H1 (cell line): ENCODE measurements around the gene WFDC1. TPM values are rescaled to one million over a fixed set of nuclear protein-coding genes. Genes with fewer than 3 reads are reported as not detected.

Source experiments
- CTCF ChIA-PET: fragments of 300-600 bp; sonication (Branson Sonifier 250); formaldehyde crosslinking; loops from one replicate; lab custom pipeline; 2021; ENCODE audit not compliant: partially characterized antibody; lab: Charles Lee
- POLR2A ChIA-PET: fragments of 300-600 bp; sonication (Branson Sonifier 250); formaldehyde crosslinking; loops from one replicate; lab custom pipeline; 2021; ENCODE audit warnings: inconsistent platforms; ENCODE audit not compliant: partially characterized antibody; lab: Charles Lee
- DNase-seq, 2 experiments: peaks; one replicate each; pipeline versions ENCODE4 v3.0.0 to v3.0.0-alpha.2; 2010 to 2022; ENCODE audit warnings: low spot score in 2 of 2, low read depth in 1 of 2, mixed read lengths in 1 of 2
- FAIRE-seq: peaks from 2 replicates; lab custom pipeline; 2011; peaks lifted over from hg19 to GRCh38; lab: Jason Lieb, UNC
- H2AFZ ChIP-seq: 2 replicates; pipeline ENCODE4 v1.8.1; 2012; ENCODE audit warnings: low read length, inconsistent platforms
- H2AK5ac ChIP-seq: 2 replicates; pipeline ENCODE4 v1.6.1; 2013; ENCODE audit warnings: low read depth, low read length
- H2BK120ac ChIP-seq: replicated peaks from 2 replicates; pipeline ENCODE3; 2013; ENCODE audit warnings: low read depth, low read length, inconsistent platforms
- H2BK12ac ChIP-seq: 2 replicates; pipeline ENCODE4 v1.6.1; 2013; ENCODE audit warnings: low read depth, low read length
- H2BK15ac ChIP-seq: 2 replicates; pipeline ENCODE4 v1.6.1; 2013; ENCODE audit warnings: low read length
- H2BK20ac ChIP-seq: 2 replicates; pipeline ENCODE4 v1.6.1; 2013; ENCODE audit warnings: low read length
- H2BK5ac ChIP-seq: 2 replicates; pipeline ENCODE4 v1.6.1; 2013; ENCODE audit warnings: low read depth, low read length
- H3K14ac ChIP-seq: 2 replicates; pipeline ENCODE4 v1.6.1; 2013; ENCODE audit warnings: inconsistent platforms; ENCODE audit not compliant: insufficient read length
- H3K18ac ChIP-seq: 2 replicates; pipeline ENCODE4 v1.6.1; 2013; ENCODE audit warnings: low read length; ENCODE audit errors: extremely low read depth
- H3K23ac ChIP-seq: 2 replicates; pipeline ENCODE4 v1.6.1; 2013; ENCODE audit warnings: inconsistent platforms; ENCODE audit not compliant: insufficient read length
- H3K23me2 ChIP-seq: 2 replicates; pipeline ENCODE4 v1.6.1; 2013; ENCODE audit warnings: low read depth, low read length
- H3K27ac ChIP-seq: 2 replicates; pipeline ENCODE4 v1.6.1; 2011; ENCODE audit warnings: low read depth, low read length, inconsistent platforms
- H3K27me3 ChIP-seq, 4 experiments: replicated peaks in 1 of 4; 1 replicate in 1 of 4; 2 replicates in 3 of 4; pipeline versions ENCODE4 v1.6.1 to v1.8.1; 2011 to 2013; ENCODE audit warnings: low read length in 3 of 4, mild to moderate bottlenecking in 3 of 4, inconsistent platforms in 2 of 4, mixed read lengths in 2 of 4, moderate library complexity in 1 of 4; ENCODE audit not compliant: control insufficient read depth in 3 of 4, insufficient read depth in 3 of 4; ENCODE audit errors: extremely low read depth in 1 of 4
- H3K36me3 ChIP-seq, 4 experiments: 2 replicates each; pipeline versions ENCODE4 v1.6.1 to v1.8.1; 2011 to 2013; ENCODE audit warnings: mild to moderate bottlenecking in 4 of 4, low read length in 3 of 4, moderate library complexity in 2 of 4, control low read depth in 1 of 4, inconsistent platforms in 1 of 4; ENCODE audit not compliant: insufficient read depth in 4 of 4, control insufficient read depth in 2 of 4
- H3K4ac ChIP-seq: replicated peaks from 2 replicates; pipeline ENCODE3; 2013; ENCODE audit warnings: low read length, low read depth, mixed read lengths, inconsistent platforms; ENCODE audit not compliant: insufficient read length
- H3K4me1 ChIP-seq, 4 experiments: replicated peaks in 1 of 4; 1 replicate in 1 of 4; 2 replicates in 3 of 4; pipeline versions ENCODE4 v1.6.1 to v1.8.1; 2011 to 2013; ENCODE audit warnings: low read length in 3 of 4, inconsistent platforms in 2 of 4, mixed read lengths in 1 of 4; ENCODE audit not compliant: insufficient read depth in 4 of 4, control insufficient read depth in 3 of 4
- H3K4me2 ChIP-seq, 2 experiments: 2 replicates each; pipeline versions ENCODE4 v1.6.1 to v1.8.1; 2011 to 2013; ENCODE audit warnings: low read depth in 2 of 2, low read length in 2 of 2, control low read depth in 1 of 2, inconsistent platforms in 1 of 2, mild to moderate bottlenecking in 1 of 2; ENCODE audit not compliant: insufficient read depth in 1 of 2
- H3K4me3 ChIP-seq, 4 experiments: fragments of 200-600, 300-600 bp in 1 of 4; sonication (generic), shearing (Covaris generic), sonication (Bioruptor Twin) in 1 of 4; 2 replicates each; pipeline versions ENCODE4 v1.5.1 to v1.8.1; 2011 to 2016; ENCODE audit warnings: low read length in 4 of 4, low read depth in 3 of 4, control low read depth in 2 of 4, inconsistent platforms in 2 of 4, mild to moderate bottlenecking in 2 of 4, mixed read lengths in 1 of 4, moderate library complexity in 1 of 4; ENCODE audit not compliant: insufficient read depth in 2 of 4; ENCODE audit errors: extremely low read depth in 1 of 4
- H3K56ac ChIP-seq: replicated peaks from 2 replicates; pipeline ENCODE3; 2013; ENCODE audit warnings: low read depth, mild to moderate bottlenecking, mixed read lengths, low read length, inconsistent platforms; ENCODE audit not compliant: insufficient read length
- H3K79me1 ChIP-seq: 2 replicates; pipeline ENCODE4 v1.6.1; 2013; ENCODE audit warnings: low read depth, low read length, control low read depth
- H3K79me2 ChIP-seq, 2 experiments: 2 replicates each; pipeline versions ENCODE4 v1.6.1 to v1.8.1; 2012 to 2013; ENCODE audit warnings: low read length in 2 of 2, mild to moderate bottlenecking in 2 of 2, inconsistent platforms in 1 of 2; ENCODE audit not compliant: insufficient read depth in 2 of 2, control insufficient read depth in 1 of 2
- H3K9ac ChIP-seq, 4 experiments: replicated peaks in 1 of 4; 1 replicate in 1 of 4; 2 replicates in 3 of 4; pipeline versions ENCODE4 v1.6.1 to v1.8.1; 2011 to 2013; ENCODE audit warnings: low read depth in 3 of 4, low read length in 3 of 4, control low read depth in 2 of 4, mild to moderate bottlenecking in 2 of 4, moderate library complexity in 2 of 4, inconsistent platforms in 1 of 4; ENCODE audit errors: extremely low read depth in 1 of 4
- H3K9me3 ChIP-seq, 2 experiments: 2 replicates each; pipeline versions ENCODE4 v1.6.1 to v1.8.1; 2012 to 2013; ENCODE audit warnings: mild to moderate bottlenecking in 2 of 2, moderate library complexity in 2 of 2, control low read depth in 1 of 2, inconsistent platforms in 1 of 2, low read depth in 1 of 2, low read length in 1 of 2, mixed read lengths in 1 of 2; ENCODE audit not compliant: insufficient read depth in 2 of 2
- H4K20me1 ChIP-seq, 2 experiments: replicated peaks in 1 of 2; 2 replicates each; pipeline versions ENCODE3 to v1.8.1; 2011 to 2013; ENCODE audit warnings: inconsistent platforms in 2 of 2, low read length in 2 of 2, mild to moderate bottlenecking in 1 of 2; ENCODE audit not compliant: insufficient read depth in 2 of 2, control insufficient read depth in 1 of 2
- H4K5ac ChIP-seq: 2 replicates; pipeline ENCODE4 v1.6.1; 2013; ENCODE audit warnings: low read length, low read depth, mixed read lengths, inconsistent platforms; ENCODE audit not compliant: insufficient read length
- H4K8ac ChIP-seq: 2 replicates; pipeline ENCODE4 v1.8.0; 2013; ENCODE audit warnings: mild to moderate bottlenecking, moderate library complexity, low read length, inconsistent platforms; ENCODE audit not compliant: insufficient read depth; ENCODE audit errors: extremely low read depth
- H4K91ac ChIP-seq: replicated peaks from 2 replicates; pipeline ENCODE3; 2013; ENCODE audit warnings: low read length, mixed read lengths, inconsistent platforms; ENCODE audit not compliant: insufficient read length
- ASH2L ChIP-seq: fragments of 200-600, 300-600 bp; sonication (generic); IDR thresholded peaks from one replicate; pipeline ENCODE4 v1.7.1; 2017; ENCODE audit warnings: low read length
- BRCA1 ChIP-seq: IDR thresholded peaks from 2 replicates; pipeline ENCODE4 v1.6.1; 2012; ENCODE audit warnings: low read depth, low read length, improper control_type of control experiment
- CEBPB ChIP-seq: IDR thresholded peaks from 2 replicates; pipeline ENCODE4 v1.6.1; 2012; ENCODE audit warnings: low read depth, low read length
- CREB1 ChIP-seq: IDR thresholded peaks from 2 replicates; pipeline ENCODE4 v1.6.1; 2012; ENCODE audit warnings: inconsistent platforms
- FOSL1 ChIP-seq: IDR thresholded peaks from 2 replicates; pipeline ENCODE4 v1.6.1; 2011; ENCODE audit warnings: mild to moderate bottlenecking, low read depth, low read length, moderate library complexity; ENCODE audit not compliant: insufficient read depth
- GTF2F1 ChIP-seq: IDR thresholded peaks from 2 replicates; pipeline ENCODE4 v1.6.1; 2012; ENCODE audit warnings: low read depth, low read length, improper control_type of control experiment, borderline replicate concordance
- KDM1A ChIP-seq: fragments of 200-600, 300-600 bp; sonication (generic); IDR thresholded peaks from 2 replicates; pipeline ENCODE4 v1.7.1; 2016; ENCODE audit warnings: mild to moderate bottlenecking, low read length, borderline replicate concordance
- KDM4A ChIP-seq: IDR thresholded peaks from one replicate; pipeline ENCODE4 v1.7.1; 2012; ENCODE audit warnings: low read depth, mild to moderate bottlenecking, moderate library complexity, low read length, inconsistent platforms; ENCODE audit not compliant: severe bottlenecking
- NRF1 ChIP-seq: IDR thresholded peaks from 2 replicates; pipeline ENCODE4 v1.6.1; 2011; ENCODE audit warnings: mild to moderate bottlenecking, low read depth, low read length, improper control_type of control experiment
- POLR2AphosphoS5 ChIP-seq: IDR thresholded peaks from 2 replicates; pipeline ENCODE4 v1.6.1; 2011; ENCODE audit warnings: low read depth, low read length
- SIX5 ChIP-seq: IDR thresholded peaks from 2 replicates; pipeline ENCODE4 v1.6.1; 2011; ENCODE audit warnings: mild to moderate bottlenecking, low read depth, low read length
- SP1 ChIP-seq: IDR thresholded peaks from 2 replicates; pipeline ENCODE4 v1.6.1; 2011; ENCODE audit warnings: low read depth, low read length
- SP4 ChIP-seq: IDR thresholded peaks from 2 replicates; pipeline ENCODE4 v1.6.1; 2012; ENCODE audit warnings: low read length, inconsistent platforms
- SRF ChIP-seq: IDR thresholded peaks from 2 replicates; pipeline ENCODE4 v1.6.1; 2011; ENCODE audit warnings: mild to moderate bottlenecking, low read depth, low read length, moderate library complexity
- SUZ12 ChIP-seq: fragments of 200-600 bp; sonication (generic); IDR thresholded peaks from 2 replicates; pipeline ENCODE4 v1.6.1; 2012; ENCODE audit warnings: mild to moderate bottlenecking, inconsistent platforms, low read length, moderate library complexity, mixed read lengths
- TAF1 ChIP-seq: IDR thresholded peaks from 2 replicates; pipeline ENCODE4 v1.6.1; 2011; ENCODE audit warnings: mild to moderate bottlenecking, low read depth, low read length
- TEAD4 ChIP-seq: IDR thresholded peaks from 2 replicates; pipeline ENCODE4 v1.6.1; 2012; ENCODE audit warnings: low read depth, low read length, inconsistent platforms, mixed read lengths
- WGBS, 2 experiments: shearing (Covaris generic) in 1 of 2; methylation state at CpG; one replicate each; pipeline versions ENCODE4 v1.1.6 to v1.1.7; 2013 to 2015; ENCODE audit warnings: low lambda C conversion rate in 2 of 2, mixed read lengths in 2 of 2, inconsistent platforms in 1 of 2, low coverage in 1 of 2, missing lambda C conversion rate in 1 of 2; ENCODE audit not compliant: insufficient replicate concordance in 2 of 2, insufficient coverage in 1 of 2, insufficient read length in 1 of 2; ENCODE audit errors: extremely low coverage in 1 of 2, missing lambda C conversion rate in 1 of 2; 5-methylcytosine and 5-hydroxymethylcytosine counted together
- polyA plus RNA-seq, 7 experiments: library from polyadenylated mRNA; depleted of rRNA in 3 of 7; stranded (reverse) in 5 of 7; unstranded in 2 of 7; fragments of >200 nt in 5 of 7; fragments of 200-250 nt in 2 of 7; gene quantifications; 1 replicate in 5 of 7; 2 replicates in 1 of 7; 4 replicates in 1 of 7; pipeline versions ENCODE4 v1.2.1 to v1.2.3, GENCODE V29; 2011 to 2013; ENCODE audit warnings: missing spikeins in 2 of 7, mixed read lengths in 2 of 7
- total RNA-seq: library from RNA; stranded (reverse); fragmentation: NEBNext Ultra II Directional; extraction: Animal tissue kit (Norgen Biotek cat#: 25700); gene quantifications from 2 replicates; pipeline ENCODE4 v1.2.1, GENCODE V29; 2021

Gene WFDC1
- total and polyA plus RNA-seq, 2 of the 8 experiments (the other 6 are each of a cell fraction or from before 2014, with no cell fraction given), result 0.70 to 1.1 TPM

- FAIRE-seq, result no peak
- H4K91ac ChIP-seq, result no peak overlapping the region
- CTCF ChIA-PET, result interaction anchor here (0.6 to 1.2 kb wide), 6 partner anchors 15 to 587 kb away, joined by 3 to 6 read pairs (median 3); no protein-coding TSS in a partner anchor
- no peak for TF ChIP-seq SRF
- no peak for TF ChIP-seq POLR2AphosphoS5
- no peak for TF ChIP-seq CREB1
- no peak for TF ChIP-seq FOSL1
- no peak for TF ChIP-seq SIX5
- no peak for TF ChIP-seq SUZ12
- TF ChIP-seq TEAD4, result no peak
- no peak for TF ChIP-seq SP4
- TF ChIP-seq KDM1A, result no peak
- no peak for TF ChIP-seq ASH2L
- no peak for TF ChIP-seq BRCA1
- TF ChIP-seq NRF1, result no peak
- no peak for TF ChIP-seq SP1
- TF ChIP-seq TAF1, result no peak
- no peak for TF ChIP-seq GTF2F1
- no peak for TF ChIP-seq CEBPB
- TF ChIP-seq KDM4A, result no peak
These were observed 34.3 kb downstream of the WFDC1 start for GRCh38 chr16:84329016-84329415.

More at GRCh38 chr16:84329016-84329415, 34.3 kb downstream of the WFDC1 start:
- POLR2A ChIA-PET, result interaction anchor here (0.6 to 1.1 kb wide), 2 partner anchors 88 to 157 kb away, joined by 4 read pairs; no protein-coding TSS in a partner anchor
- H3K4me1 ChIP-seq, result no peaks in the 10 kb centered on the region
- WGBS, 2 experiments, result 90% methylated on average over 8 of the region's 8 CpGs; no CpG with 5 or more reads in 1 of the 2 experiments
- no peak overlapping the region for H2BK15ac ChIP-seq
- H3K23ac ChIP-seq, result no peak overlapping the region
- H2BK120ac ChIP-seq, result no peak overlapping the region
- no peak overlapping the region for H2BK12ac ChIP-seq
- no peak overlapping the region for H4K5ac ChIP-seq
- H3K9ac ChIP-seq, result no peak overlapping the region
- H3K18ac ChIP-seq, result no peak overlapping the region
- H3K27me3 ChIP-seq, result no peaks in the 10 kb centered on the region
- H3K56ac ChIP-seq, result no peak overlapping the region
- H3K4ac ChIP-seq, result no peak overlapping the region
- peaks cover 13% of the 10 kb centered on the region; the same call in 1 of the 2 replicates for H3K23me2 ChIP-seq
- no peak overlapping the region for H3K14ac ChIP-seq
- DNase-seq, result no peak
- peaks cover 0 to 4% of the 10 kb centered on the region in 2 experiments for H4K20me1 ChIP-seq
- no peak overlapping the region for H2AK5ac ChIP-seq
- H3K79me2 ChIP-seq, result no peaks in the 10 kb centered on the region
- H3K4me2 ChIP-seq, result no peak overlapping the region
- no peaks in the 10 kb centered on the region for H3K9me3 ChIP-seq
- no peak overlapping the region for H2BK20ac ChIP-seq
- no peak overlapping the region for H2AFZ ChIP-seq
- no peak overlapping the region for H2BK5ac ChIP-seq
- no peaks in the 10 kb centered on the region for H3K36me3 ChIP-seq
- no peak overlapping the region for H3K4me3 ChIP-seq
- no peaks in the 10 kb centered on the region for H3K79me1 ChIP-seq
- no peak overlapping the region for H4K8ac ChIP-seq
- no peak overlapping the region for H3K27ac ChIP-seq
